CD8-positive, alpha-beta memory T cell (primary cell): ENCODE measurements around the gene KDM2A. TPM values are rescaled to one million over a fixed set of nuclear protein-coding genes. Genes with fewer than 3 reads are reported as not detected.
A peak's percentile ranks its signal among the peaks of the same experiment; 100 is the strongest.

ENCODE experiments used
- CTCF ChIA-PET: fragments of 350-600 bp; sonication (Branson Sonifier 250); formaldehyde crosslinking; loops from one replicate; lab custom pipeline; 2021; ENCODE audit warnings: antibody characterized with exemption; lab: Charles Lee
- POLR2A ChIA-PET: fragments of 350-600 bp; sonication (Branson Sonifier 250); formaldehyde crosslinking; loops from one replicate; lab custom pipeline; 2021; ENCODE audit warnings: antibody characterized with exemption; lab: Charles Lee
- DNase-seq, 5 donors: peaks; one replicate each; pipeline versions ENCODE4 v3.0.0 to v3.0.0-alpha.2; 2020 to 2022; ENCODE audit warnings: mixed read lengths in 1 of 5
- H3K27ac ChIP-seq: one replicate; pipeline ENCODE4 v1.7.0; 2013; ENCODE audit warnings: low read depth, mild to moderate bottlenecking, low read length, moderate library complexity
- H3K27me3 ChIP-seq: 2 replicates; pipeline ENCODE4 v1.7.0; 2013; ENCODE audit warnings: low read length, mild to moderate bottlenecking; ENCODE audit not compliant: insufficient read depth, poor library complexity, severe bottlenecking
- H3K36me3 ChIP-seq: 2 replicates; pipeline ENCODE4 v1.7.0; 2013; ENCODE audit warnings: mild to moderate bottlenecking, low read length, moderate library complexity; ENCODE audit not compliant: insufficient read depth
- H3K4me1 ChIP-seq: 2 replicates; pipeline ENCODE4 v1.7.0; 2013; ENCODE audit warnings: mild to moderate bottlenecking, low read length, moderate library complexity; ENCODE audit not compliant: insufficient read depth
- H3K4me3 ChIP-seq: 2 replicates; pipeline ENCODE4 v1.7.0; 2013; ENCODE audit warnings: mild to moderate bottlenecking, low read length
- H3K9me3 ChIP-seq: 2 replicates; pipeline ENCODE4 v1.7.0; 2013; ENCODE audit warnings: mild to moderate bottlenecking, low read length
- H3K27ac Mint-ChIP-seq, 8 donors: one replicate each; pipeline ENCODE4 v1.8.0; 2020 to 2021; ENCODE audit warnings: mixed read lengths in 8 of 8, mild to moderate bottlenecking in 6 of 8, inconsistent platforms in 3 of 8, moderate library complexity in 3 of 8
- H3K27me3 Mint-ChIP-seq, 2 donors: one replicate each; pipeline ENCODE4 v1.8.0; 2020 to 2021; ENCODE audit warnings: mixed read lengths in 2 of 2, mild to moderate bottlenecking in 1 of 2, moderate library complexity in 1 of 2
- H3K36me3 Mint-ChIP-seq, 3 donors: one replicate each; pipeline ENCODE4 v1.8.0; 2020 to 2021; ENCODE audit warnings: mixed read lengths in 3 of 3, inconsistent platforms in 1 of 3, mild to moderate bottlenecking in 1 of 3
- H3K4me1 Mint-ChIP-seq, 3 donors: one replicate each; pipeline ENCODE4 v1.8.0; 2020 to 2021; ENCODE audit warnings: mixed read lengths in 3 of 3, inconsistent platforms in 1 of 3, mild to moderate bottlenecking in 1 of 3
- H3K4me3 Mint-ChIP-seq, 7 donors: one replicate each; pipeline ENCODE4 v1.8.0; 2020 to 2021; ENCODE audit warnings: mixed read lengths in 7 of 7, mild to moderate bottlenecking in 6 of 7, moderate library complexity in 4 of 7, inconsistent platforms in 2 of 7
- H3K9me3 Mint-ChIP-seq, 5 donors: one replicate each; pipeline ENCODE4 v1.8.0; 2020 to 2022; ENCODE audit warnings: mixed read lengths in 5 of 5, mild to moderate bottlenecking in 3 of 5, moderate library complexity in 2 of 5, inconsistent platforms in 1 of 5
- polyA plus RNA-seq: library from polyadenylated mRNA; unstranded; fragments of 300-500 nt; fragmentation: Illumina TruSeq; gene quantifications from one replicate; pipeline ENCODE4 v1.2.3, GENCODE V29; 2021
- total RNA-seq, 2 experiments: library from RNA; stranded (reverse); gene quantifications; one replicate each; pipeline ENCODE4 v1.2.3, GENCODE V29; 2021

Gene KDM2A
- total and polyA plus RNA-seq, 3 experiments from 2014 or later: 20.4 to 107 (median 101) TPM

- Mint-ChIP-seq H3K4me1 (peaks cover 12 to 37% (median 14%) of the 10 kb centered on the region in 3 donors), H3K27me3 (peaks cover 0 to 2% of the 10 kb centered on the region in 2 donors)
- POLR2A ChIA-PET: no interaction called here
Observed at GRCh38 chr11:67306769-67307544, 187.9 kb downstream of the KDM2A start.

GRCh38 chr11:67307545-67308001, 188.5 kb downstream of the KDM2A start:
- POLR2A ChIA-PET: no interaction called here
- Histone ChIP-seq H3K9me3 (no peaks in the 10 kb centered on the region), H3K4me1 (peaks cover 29% of the 10 kb centered on the region), H3K36me3 (no peaks in the 10 kb centered on the region), H3K27me3 (no peaks in the 10 kb centered on the region), H3K27ac (no peak overlapping the region), H3K4me3 (no peak overlapping the region)
- DNase-seq: no peak
- no peaks in the 10 kb centered on the region for H3K9me3 Mint-ChIP-seq
- CTCF ChIA-PET: interaction anchor here (1.5 to 2.5 kb wide), 3 partner anchors 10 to 45 kb away, joined by 4 to 15 read pairs (median 10); partner anchors contain the start of gene ANKRD13D
- H3K4me1 Mint-ChIP-seq: peaks cover 18 to 39% (median 20%) of the 10 kb centered on the region in 3 donors
- H3K36me3 Mint-ChIP-seq: peaks cover 0 to 9% (median 0%) of the 10 kb centered on the region in 3 donors
- H3K27ac Mint-ChIP-seq: peak overlapping the region in 1 of 8 donors; percentile 82
- no peak overlapping the region for H3K4me3 Mint-ChIP-seq
- H3K27me3 Mint-ChIP-seq: peaks cover 0 to 2% of the 10 kb centered on the region in 2 donors

More at GRCh38 chr11:67306769-67307544, 187.9 kb downstream of the KDM2A start:
- Histone ChIP-seq H3K4me1 (peaks cover 24% of the 10 kb centered on the region), H3K27me3 (no peaks in the 10 kb centered on the region), H3K36me3 (no peaks in the 10 kb centered on the region), H3K9me3 (no peaks in the 10 kb centered on the region), H3K27ac (no peak overlapping the region), H3K4me3 (no peak overlapping the region)
- Mint-ChIP-seq H3K36me3 (peaks cover 0 to 12% (median 0%) of the 10 kb centered on the region in 3 donors), H3K4me3 (no peak overlapping the region), H3K9me3 (no peaks in the 10 kb centered on the region), H3K27ac (peak overlapping the region in 1 of 8 donors; percentile 68)
- CTCF ChIA-PET: interaction anchor here (0.8 to 2.5 kb wide), 3 partner anchors 10 to 75 kb away, joined by 3 to 15 read pairs (median 10); no protein-coding TSS in a partner anchor
- no peak for DNase-seq

Other genes with a start within 250 kb of the KDM2A start
- 1 to 10 TPM; 8.9 to 9.6 TPM for gene PC, start 160.9 kb upstream of the KDM2A start, total RNA-seq
- gene PC, start 160.9 kb upstream of the KDM2A start, polyA plus RNA-seq: 6.6 TPM
- gene C11orf86, start 144.0 kb upstream of the KDM2A start, total RNA-seq: not detected
- gene C11orf86, start 144.0 kb upstream of the KDM2A start, polyA plus RNA-seq: not detected
- not detected for gene SYT12, start 96.1 kb upstream of the KDM2A start, total RNA-seq
- gene SYT12, start 96.1 kb upstream of the KDM2A start, polyA plus RNA-seq: not detected
- 1 to 10 TPM; 1.7 to 1.9 TPM for gene RHOD, start 62.4 kb upstream of the KDM2A start, total RNA-seq
- 1.1 TPM for gene RHOD, start 62.4 kb upstream of the KDM2A start, polyA plus RNA-seq
- gene GRK2, start 147.2 kb downstream of the KDM2A start, total RNA-seq: 100 to 1,000 TPM; 237 to 246 TPM
- 69.9 TPM for gene GRK2, start 147.2 kb downstream of the KDM2A start, polyA plus RNA-seq
- 10 to 100 TPM; 84.9 to 90.1 TPM for gene ANKRD13D, start 170.0 kb downstream of the KDM2A start, total RNA-seq
- 23.9 TPM for gene ANKRD13D, start 170.0 kb downstream of the KDM2A start, polyA plus RNA-seq
- gene SSH3, start 184.3 kb downstream of the KDM2A start, total RNA-seq: 10 to 100 TPM in 1 of 2 experiments, 1 to 10 TPM in 1; 8.4 to 10.6 TPM
- gene SSH3, start 184.3 kb downstream of the KDM2A start, polyA plus RNA-seq: 3.5 TPM
- 10 to 100 TPM; 32.3 to 37.8 TPM for gene POLD4, start 234.3 kb downstream of the KDM2A start, total RNA-seq
- 91.2 TPM for gene POLD4, start 234.3 kb downstream of the KDM2A start, polyA plus RNA-seq